ENCODE results near the gene TEX26.
A peak's percentile ranks its signal among the peaks of the same experiment; 100 is the strongest.

Gene TEX26

DNA sequence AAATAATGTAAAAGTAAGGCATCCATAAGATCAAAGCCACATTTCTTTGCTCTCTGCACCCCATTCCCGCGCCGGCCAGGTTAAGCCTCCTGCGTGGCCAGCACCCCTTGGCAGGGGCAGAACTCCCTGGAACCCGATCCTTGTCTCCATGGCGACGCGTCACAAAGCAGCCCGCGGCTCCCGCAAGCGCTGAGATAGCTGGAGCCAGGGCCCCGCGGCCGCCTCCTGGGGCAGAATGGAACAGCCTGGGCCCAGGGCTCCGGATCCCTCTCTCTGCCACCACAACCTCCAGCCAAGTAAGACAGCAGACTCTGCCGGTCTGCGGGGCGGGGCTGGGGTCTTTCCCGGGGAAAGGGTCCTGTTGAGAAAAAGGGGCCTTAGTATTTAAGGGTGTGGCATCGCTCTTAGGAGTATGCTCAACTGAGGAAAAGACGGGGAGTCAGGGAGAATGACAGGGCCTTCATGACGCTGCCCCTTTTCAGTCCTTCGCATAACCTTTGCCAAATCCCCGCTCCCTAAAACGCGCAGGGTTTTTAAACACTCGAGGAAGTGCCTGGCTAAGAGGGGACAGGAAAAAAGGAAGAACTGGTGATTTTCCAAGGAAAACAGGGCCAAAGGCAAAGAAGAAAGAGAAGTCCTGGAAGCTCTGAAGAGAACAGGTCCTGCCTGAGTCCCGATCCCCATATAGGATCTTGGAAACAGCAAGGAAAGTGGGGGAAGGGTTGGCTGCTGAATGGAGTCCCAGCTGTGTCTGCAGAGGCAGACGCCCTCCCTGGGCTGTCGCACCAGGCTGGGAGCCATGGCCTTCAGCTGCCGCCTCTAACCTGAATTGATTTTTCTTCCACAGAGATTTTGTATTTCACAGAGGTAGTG is at the start of gene TEX26:
TSS of gene TEX26 (plus strand) at position 176 of the 873 bp plus-strand sequence. CDS start at position 236, 60 bp downstream.
- TF ChIP-seq, protein P1, sequence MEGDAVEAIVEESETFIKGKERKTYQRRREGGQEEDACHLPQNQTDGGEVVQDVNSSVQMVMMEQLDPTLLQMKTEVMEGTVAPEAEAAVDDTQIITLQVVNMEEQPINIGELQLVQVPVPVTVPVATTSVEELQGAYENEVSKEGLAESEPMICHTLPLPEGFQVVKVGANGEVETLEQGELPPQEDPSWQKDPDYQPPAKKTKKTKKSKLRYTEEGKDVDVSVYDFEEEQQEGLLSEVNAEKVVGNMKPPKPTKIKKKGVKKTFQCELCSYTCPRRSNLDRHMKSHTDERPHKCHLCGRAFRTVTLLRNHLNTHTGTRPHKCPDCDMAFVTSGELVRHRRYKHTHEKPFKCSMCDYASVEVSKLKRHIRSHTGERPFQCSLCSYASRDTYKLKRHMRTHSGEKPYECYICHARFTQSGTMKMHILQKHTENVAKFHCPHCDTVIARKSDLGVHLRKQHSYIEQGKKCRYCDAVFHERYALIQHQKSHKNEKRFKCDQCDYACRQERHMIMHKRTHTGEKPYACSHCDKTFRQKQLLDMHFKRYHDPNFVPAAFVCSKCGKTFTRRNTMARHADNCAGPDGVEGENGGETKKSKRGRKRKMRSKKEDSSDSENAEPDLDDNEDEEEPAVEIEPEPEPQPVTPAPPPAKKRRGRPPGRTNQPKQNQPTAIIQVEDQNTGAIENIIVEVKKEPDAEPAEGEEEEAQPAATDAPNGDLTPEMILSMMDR (IDR thresholded peaks at IDR 0.05; ENCODE audit: low read length, missing control alignments): no peak
- no peak for DNase-seq (ENCODE audit: low read depth)
- no peak within 1 kb of the TSS for H3K4me3 ChIP-seq (replicated peaks; ENCODE audit: low read depth, low read length)

GRCh38 chr13:30882996-30883766 is 49.3 kb upstream of the TEX26 start:
- TF ChIP-seq, protein P1 (IDR thresholded peaks at IDR 0.05; ENCODE audit: low read length, missing control alignments): no peak
- DNase-seq (ENCODE audit: low read depth): no peak
- H3K4me3 ChIP-seq (replicated peaks; ENCODE audit: low read depth, low read length): no peak overlapping the region

DNA sequence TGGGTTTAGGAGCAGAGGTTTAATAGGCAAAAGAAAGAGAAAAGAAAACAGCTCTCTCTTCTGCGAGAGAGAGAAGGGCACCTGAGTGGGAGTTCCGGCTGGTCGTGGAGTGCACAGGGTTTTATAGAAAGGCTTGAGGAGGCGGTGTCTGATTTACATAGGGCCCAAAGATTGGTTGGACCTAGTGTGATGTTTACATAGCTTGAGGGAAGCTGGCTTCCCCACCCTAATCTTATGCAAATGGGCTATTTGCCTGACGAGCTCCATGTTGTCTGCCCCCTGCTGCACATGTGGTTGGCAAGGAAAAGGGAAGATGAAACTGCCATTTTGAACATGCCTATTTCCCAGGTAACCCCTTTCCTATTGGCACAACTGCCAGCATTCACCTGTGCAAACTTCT is 47.9 kb upstream of the TEX26 start:
- no peak for DNase-seq (ENCODE audit: low read depth)
- TF ChIP-seq, protein P1 (IDR thresholded peaks at IDR 0.05; ENCODE audit: low read length, missing control alignments): no peak
- H3K4me3 ChIP-seq (replicated peaks; ENCODE audit: low read depth, low read length): no peak overlapping the region

GRCh38 chr13:30889196-30889690 is 43.2 kb upstream of the TEX26 start:
- TF ChIP-seq, protein P1 (IDR thresholded peaks at IDR 0.05; ENCODE audit: low read length, missing control alignments): no peak
- DNase-seq (ENCODE audit: low read depth): no peak
- H3K4me3 ChIP-seq (replicated peaks; ENCODE audit: low read depth, low read length): no peak overlapping the region

DNA sequence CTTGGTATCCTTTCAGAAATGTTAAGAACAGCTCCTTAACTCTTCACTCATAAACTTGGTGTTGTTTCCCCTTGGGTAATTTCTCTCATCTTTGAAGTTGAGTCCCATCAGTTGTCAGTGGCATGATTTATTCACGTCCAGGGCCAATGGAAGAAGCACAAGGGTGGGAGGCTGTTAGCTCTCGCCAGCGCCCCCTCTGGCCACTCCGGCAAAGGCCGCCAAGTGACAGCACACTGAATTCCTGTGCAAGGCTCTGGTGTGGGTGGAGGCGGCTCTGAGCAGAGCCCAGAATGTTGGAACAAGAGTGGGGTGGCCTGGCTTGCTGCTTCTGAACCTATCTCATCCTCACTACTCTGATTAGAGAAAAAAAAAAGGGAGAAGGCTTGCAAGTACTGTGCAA is 39.5 kb upstream of the TEX26 start:
- peak; percentile 69 for DNase-seq (ENCODE audit: low read depth)
- H3K4me3 ChIP-seq (replicated peaks; ENCODE audit: low read depth, low read length): no peak overlapping the region
- TF ChIP-seq, protein P1 (IDR thresholded peaks at IDR 0.05; ENCODE audit: low read length, missing control alignments): peak; percentile 72

DNA sequence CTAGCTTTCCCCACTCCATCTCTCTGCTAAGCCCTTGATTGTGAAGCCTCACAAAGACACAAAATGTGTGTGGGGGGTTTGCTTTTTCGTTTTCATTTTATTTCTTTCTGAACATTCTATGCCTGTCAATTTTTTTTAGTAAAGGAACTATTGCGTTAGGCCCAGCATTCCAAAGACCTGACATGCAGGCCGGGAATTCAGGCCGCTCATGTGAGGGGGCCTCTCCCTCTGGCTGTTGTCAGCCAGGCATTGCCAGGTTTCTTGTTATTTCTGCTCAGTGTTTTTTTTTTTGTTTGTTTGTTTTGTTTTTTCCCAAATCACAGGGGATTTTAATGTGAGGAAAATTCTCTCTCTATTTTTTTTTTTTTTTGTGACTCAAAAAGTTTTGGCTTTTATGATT is 36.7 kb upstream of the TEX26 start:
- no peak overlapping the region for H3K4me3 ChIP-seq (replicated peaks; ENCODE audit: low read depth, low read length)
- DNase-seq (ENCODE audit: low read depth): peak; percentile 97
- TF ChIP-seq, protein P1 (IDR thresholded peaks at IDR 0.05; ENCODE audit: low read length, missing control alignments): no peak
